ENCODE measurements around the gene MYBBP1A.

The MYBBP1A gene

DNA sequence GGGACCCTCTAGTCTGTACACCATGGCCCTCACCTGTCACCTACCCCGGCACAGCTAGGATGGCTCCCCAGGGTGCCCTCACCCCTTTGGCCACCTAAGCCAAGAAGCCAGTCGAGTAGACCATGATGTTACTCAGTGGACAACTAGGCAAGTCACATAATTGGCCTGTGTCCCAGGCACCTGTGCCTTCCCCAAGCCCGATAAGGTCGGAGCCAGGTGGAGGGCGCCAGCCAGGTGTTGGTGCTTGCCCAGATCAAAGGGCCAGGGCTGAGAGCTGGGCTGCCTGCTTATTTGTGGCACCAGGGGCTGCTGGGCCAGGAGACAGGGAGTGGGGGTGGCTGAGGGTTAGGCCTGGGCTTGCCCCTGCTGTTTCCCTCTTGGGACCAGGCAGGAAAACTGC, 39.7 kb downstream of the MYBBP1A start:
- no peak for FAIRE-seq

DNA sequence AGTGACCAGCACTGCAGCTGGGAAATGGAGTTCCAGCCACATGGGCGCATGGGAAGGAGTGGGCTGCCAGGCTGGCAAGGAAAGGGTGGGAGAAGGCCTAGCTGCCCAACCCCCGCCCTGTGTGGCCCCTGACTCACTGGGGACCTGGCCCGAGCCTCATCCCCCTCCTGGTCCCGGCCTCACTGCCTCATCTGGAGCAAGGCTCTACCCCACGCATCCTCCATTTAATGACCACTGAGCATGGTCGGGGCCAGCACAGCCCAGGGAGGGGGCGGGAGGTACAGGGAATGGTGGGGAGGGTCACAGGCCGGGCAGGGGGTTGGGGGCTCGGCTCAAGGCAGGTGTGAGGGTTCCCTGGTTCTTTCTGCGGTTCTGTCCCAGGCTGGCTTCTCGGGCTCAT, 40.4 kb downstream of the MYBBP1A start:
- no peak for FAIRE-seq

DNA sequence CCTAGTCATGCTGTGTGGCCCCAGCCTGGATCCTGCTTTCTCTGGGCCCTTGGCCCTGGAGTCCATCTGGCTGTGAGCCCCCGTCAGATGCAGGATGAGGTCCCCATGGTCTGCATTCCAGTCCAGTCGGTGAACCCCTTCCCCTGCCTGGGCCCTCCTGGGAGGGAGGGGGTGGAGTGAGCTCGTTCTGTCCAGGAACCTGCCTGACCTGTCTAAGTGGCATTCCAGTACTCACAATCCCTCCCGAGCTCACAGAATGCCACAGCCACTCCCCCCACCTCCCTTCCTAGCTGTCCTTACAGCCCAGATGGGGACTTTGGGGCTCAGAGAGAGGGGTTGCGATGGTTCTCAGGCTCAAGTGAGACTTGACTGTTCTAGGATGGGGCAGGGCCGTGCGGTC, 41.0 kb downstream of the MYBBP1A start:
- FAIRE-seq = no peak

DNA sequence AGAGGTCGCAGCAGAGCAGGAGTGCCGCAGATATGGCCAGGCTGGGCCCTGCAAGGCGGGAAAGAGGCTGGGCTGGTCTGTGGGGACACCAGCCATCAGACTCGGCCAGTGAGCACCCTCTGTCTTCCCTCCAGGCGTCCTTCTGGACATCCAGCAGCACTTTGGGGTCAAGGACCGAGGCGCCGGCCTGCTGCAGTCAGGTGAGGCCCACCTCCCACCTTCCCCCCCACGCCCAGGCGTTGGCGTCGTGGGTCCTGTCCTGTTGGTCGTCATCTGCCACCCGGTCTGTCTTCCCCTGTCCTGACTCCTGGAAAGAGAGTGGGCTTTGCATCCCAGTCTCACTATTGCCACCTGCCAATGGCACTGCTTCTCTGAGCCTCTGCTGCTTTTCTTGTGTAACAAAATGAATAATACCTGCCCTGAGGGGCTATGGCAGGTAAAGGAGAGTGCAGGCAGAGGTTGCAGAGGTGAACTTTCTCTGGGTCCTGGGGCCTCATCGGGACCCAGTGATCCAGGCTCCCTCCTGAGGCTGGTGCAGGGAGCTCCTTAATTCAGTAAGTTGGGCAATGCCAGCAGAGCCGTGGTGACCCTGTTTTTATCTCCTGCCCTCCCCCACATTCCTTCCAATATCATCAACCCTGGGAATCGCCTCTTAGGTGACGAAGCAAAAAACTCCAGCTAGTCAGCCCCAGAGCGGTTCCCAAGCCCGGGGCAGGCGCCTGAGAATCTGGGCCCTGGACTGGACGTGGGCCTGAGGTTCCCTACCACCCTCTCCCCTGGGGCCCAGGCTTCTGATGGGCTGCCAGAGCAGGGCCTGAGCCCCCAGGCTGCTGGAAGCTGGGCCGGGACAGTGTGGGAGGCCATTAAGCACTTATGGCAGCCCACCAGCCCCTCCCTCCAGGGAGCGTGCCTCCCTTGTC, 41.8 kb downstream of the MYBBP1A start:
- no peak for FAIRE-seq

DNA sequence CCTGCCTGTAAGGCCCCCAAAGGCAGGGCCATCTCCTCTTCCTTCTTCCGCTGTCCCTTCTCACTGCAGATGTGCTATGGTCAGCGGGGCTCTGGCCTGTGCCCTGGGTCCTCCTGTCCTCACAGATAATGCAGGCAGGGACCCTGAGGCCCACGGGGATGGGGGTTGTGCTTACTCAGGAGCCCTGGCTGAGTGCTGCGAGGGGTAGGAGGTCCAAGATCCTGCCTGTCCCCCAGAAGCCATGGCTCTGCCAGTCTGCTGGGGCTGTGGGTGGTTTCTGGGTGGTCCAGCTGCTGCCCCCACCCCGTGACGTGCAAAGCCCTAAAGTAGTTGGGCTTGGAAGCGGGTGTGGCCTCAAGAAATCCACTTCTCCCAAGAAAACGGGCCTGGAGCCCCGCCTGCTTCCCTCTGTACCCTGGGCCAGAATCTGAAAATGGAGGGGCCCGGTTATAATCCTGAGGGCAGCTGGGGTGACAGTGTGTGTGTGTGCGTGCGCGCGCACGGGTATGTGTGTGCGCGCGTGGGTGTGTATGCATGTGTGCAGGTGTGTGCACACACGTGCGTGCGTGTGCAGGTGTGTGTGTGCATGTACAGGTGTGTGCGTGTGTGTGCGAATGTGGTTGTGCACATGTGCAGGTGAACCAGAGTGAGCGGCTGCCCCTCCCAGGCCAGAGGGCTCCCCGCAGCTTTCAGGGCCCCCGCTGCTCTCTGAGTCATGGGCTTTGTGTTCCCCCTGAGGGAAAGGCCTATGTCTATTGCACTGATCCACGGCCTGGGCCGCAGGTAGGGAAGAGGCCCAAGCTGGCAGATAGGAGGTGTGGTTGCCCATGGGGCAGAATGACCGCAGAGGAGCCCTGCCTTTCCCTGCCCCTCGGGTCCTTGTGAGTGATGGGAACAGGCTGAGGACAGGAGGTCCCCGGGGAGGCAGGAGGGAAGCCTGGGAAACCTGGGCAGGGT, 42.8 kb downstream of the MYBBP1A start:
- FAIRE-seq = no peak

DNA sequence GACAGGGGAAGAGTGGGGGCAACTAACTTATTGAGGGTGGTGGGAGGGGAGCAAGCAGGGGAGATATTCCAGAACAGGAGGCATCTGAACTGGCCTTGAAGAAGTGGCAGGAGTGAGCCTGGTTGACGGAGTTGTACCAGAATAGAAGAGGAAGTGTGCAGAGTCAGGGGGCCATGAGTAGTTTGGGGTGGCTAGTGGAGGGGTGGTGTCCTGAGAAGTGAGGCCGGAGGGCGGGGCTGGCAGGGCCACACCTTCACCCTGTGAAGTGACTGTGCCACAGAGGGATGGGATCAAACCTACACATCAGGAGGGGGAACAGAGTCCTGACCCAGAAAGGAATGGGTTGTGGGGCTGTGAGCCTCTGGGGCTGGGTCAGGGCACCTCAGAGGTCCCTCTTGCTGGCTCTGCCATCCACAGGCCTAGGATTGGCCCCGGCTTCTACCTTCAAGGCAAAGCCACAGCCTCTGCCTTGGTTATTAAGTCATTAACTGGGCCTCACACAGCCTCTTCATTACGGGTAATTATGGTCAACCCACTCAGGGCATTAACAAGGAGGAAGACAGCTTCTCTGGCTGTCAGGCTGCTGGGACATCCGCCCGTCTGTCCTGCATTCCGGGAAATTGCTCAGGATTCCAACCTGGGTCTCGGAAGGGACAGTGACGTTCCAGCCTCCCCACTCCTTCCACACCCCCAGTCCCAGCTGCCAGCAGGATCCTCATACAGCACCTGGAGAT, 43.8 kb downstream of the MYBBP1A start:
- no peak for FAIRE-seq

DNA sequence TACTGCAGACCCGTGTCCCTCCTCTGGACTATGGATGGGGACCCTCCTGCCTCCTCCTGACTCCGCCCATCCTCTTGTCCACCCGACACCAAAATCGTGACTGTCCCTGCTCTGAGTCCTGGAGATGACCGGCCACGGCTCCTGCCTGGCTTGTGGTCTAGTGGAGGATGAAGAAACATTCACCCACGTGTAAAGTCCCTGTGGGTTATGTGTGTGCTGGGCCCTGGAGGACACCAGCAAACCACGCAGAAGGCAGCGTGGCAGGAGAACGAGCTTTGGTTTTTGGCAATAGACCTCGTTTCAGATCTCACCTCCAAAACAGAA, 44.6 kb downstream of the MYBBP1A start:
- no peak for FAIRE-seq

DNA sequence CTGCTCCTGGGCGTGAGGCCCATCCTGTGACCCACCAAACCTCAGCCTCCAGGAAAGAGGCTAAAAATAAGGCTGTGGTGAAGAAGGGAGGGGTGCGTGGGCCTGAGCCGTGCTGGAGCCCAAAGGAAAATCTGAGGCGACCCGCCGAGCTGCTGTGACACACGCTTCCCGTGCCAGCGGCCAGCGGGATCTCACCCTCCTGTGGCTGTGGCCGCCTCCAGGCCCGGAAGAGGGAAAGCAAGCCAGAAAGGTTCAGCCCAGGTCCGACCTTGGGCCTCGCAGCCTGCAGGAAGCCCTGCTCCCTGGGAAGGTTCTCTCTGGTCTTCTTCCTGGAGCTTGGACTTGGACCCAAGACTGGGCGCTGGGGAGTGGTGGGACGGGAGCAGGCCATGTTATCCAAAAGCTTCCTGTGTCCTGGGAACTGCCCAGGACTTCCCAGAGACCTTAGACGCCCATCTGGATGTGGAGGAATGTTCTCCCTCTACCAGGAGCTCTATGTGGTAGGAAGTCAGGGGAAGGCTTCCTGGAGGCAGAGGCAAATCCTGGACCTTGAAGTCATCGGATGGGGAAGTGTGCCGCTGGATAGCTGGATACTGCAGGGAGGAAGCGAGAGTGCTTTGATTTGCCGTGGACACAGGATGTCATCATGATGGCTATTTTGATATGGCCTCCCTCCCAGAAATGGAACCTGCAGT, 45.1 kb downstream of the MYBBP1A start:
- FAIRE-seq = no peak

DNA sequence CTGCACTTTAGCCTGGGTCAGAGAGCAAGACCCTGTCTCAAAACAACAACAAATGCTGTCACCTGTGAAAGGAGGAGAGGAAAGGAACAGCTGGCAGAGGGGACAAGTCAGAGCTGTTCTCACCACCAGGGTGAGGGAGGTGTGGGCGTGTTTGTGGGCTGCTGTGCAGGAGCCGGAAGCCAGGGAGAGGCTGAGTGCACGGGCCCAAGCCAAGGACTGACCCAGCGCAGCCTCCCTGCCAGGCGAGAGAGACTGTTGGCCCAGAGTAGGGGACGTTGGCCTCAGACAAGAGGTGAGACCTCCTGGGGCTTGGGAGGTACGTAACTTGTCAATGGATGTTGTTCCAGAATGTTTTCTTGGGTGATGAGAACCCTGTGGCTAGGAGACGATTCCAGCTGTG, 45.8 kb downstream of the MYBBP1A start:
- no peak for FAIRE-seq

DNA sequence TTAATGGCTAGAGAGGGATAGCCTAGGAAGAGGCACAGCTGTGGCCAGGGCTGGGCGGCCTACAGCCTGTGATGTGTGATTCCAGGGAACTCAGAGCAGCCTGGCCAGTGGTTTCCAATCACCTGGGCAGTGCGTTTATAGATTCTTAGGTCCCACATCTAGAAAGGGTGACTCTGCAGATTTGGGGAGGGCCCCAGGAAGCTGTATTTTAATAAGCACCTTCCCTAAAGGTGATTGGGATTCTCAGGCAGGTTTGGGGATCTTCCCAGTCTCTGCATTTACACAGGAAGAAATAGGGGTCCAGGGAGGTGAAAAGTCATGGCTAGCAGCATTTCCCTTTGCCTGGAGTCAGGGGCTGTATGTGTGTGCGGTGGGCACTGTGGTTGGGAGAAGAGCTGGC, 47.0 kb downstream of the MYBBP1A start:
- FAIRE-seq = no peak

DNA sequence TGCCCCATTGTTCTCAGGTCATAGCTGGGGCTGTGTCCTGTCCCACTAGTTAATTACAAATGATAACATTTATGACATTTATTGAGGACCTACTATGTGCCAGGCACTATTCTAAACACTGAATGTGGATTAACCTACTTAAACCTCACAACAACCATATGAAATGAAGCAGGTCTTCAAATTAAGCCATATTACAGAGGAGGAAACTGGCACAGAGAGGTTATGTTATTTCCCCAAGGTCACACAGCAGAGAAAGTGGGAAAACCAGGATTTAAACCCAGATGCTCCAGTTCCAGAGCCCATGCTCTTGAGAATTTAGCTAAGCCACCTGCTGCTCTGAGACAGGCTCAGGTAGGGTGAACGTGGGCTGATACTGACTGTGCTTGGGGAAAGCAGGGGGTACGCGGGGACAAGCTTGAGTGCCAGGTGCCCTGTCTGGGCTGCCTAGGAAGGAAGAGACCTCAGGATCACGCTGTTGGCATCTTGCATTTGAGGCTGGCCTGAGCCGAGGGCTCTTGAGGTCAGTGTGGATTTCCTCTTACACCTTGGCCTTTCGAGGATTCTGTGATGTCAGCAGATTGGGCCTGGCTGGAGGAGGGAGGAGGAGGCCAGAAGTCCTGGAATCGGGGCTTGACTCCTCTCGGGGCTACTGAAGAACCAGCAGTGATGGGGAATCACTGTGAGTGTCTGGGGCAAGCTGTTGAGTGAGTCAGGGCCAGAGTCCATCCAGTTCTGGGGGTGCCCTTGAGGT, 47.6 kb downstream of the MYBBP1A start:
- no peak for FAIRE-seq

DNA sequence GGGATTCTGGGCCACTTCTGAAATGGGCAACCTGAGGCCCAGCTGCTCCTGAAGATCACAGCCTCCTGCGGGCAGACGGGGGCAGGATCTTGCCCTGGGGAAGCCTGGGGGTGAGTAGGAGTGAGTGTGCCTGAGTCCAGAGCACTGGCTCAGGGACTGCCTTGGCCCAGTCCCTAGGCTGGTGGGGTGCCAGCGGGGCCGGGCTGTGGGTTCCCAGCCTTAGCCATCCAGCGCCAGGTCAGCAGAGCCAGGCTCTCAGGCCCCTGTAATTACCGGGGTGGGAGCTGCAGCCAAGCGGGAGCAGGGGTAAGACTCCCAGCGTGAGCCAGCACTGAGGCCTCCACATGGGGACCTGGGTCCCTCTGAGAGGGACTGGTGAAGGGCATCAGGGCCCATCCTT, 48.3 kb downstream of the MYBBP1A start:
- FAIRE-seq = no peak

DNA sequence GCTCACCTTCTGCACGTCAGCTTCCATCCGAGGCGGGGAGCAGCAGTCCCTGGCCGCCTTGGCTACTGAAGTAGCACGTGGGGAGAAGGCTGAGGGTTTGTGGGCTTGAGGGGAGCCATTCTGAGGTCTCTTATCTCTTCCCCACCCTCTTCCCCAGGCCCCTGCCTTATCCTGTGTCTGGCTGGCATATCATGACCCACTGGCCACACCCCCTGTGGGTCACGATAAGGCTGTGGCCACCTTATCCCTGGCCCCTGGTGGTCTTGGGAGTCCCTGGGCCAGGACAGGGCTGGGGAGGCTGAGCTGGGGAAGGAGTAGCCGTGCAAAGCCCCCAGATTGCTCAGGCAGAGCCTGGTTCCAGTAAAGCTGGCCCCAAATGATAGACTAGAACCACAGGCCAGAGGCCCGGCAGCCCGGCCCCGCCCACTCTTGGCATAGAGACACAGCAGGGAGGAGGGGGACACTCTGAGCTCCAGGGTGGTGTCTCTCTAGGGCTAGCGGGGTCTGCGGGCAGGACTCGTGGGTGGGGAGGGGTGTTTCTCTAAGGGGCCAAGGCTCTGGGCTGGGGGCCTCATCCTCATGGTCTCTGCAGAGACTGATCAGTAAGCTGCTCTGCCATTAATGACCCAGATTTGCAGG, 48.9 kb downstream of the MYBBP1A start:
- FAIRE-seq = no peak

DNA sequence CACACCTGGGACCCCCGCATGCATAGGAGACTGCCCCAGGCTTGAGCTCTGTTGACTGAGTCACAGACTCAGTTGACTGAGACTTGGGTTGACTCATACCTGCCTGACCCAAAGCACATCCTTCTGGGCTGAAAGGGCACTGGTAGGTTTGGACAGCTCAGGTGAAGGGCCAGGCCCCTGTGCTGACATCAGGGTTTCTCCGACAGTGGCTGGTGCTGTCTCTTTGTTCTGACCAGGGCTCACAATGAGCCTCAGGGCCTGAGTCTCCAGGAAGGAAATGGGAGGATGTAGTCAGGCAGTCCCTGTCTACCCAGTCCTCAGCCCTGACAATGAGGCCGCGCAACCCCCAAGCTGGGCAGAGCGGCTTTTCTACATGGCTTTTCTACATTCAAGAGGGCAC, 50.0 kb downstream of the MYBBP1A start:
- no peak for FAIRE-seq

DNA sequence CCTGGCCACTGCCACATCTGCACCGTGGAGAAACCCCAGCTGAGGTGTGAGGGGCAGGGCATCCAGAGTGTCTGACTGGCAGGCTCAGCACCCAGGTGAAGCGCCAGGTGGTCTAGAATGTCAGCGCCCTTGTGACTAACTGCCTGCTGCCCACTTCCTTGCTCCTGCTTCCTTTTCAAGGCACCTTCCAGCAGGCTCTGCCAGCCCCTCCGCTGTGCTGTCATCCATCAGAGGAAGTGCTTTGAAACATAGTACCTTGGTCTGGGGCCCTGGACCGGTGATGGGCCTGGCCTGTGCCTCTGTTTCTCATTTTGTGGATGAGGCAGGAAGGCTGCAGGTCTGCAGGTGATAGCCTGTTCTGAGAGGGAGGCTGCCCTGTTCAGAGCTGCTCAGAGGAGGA, 51.0 kb downstream of the MYBBP1A start:
- FAIRE-seq = no peak

DNA sequence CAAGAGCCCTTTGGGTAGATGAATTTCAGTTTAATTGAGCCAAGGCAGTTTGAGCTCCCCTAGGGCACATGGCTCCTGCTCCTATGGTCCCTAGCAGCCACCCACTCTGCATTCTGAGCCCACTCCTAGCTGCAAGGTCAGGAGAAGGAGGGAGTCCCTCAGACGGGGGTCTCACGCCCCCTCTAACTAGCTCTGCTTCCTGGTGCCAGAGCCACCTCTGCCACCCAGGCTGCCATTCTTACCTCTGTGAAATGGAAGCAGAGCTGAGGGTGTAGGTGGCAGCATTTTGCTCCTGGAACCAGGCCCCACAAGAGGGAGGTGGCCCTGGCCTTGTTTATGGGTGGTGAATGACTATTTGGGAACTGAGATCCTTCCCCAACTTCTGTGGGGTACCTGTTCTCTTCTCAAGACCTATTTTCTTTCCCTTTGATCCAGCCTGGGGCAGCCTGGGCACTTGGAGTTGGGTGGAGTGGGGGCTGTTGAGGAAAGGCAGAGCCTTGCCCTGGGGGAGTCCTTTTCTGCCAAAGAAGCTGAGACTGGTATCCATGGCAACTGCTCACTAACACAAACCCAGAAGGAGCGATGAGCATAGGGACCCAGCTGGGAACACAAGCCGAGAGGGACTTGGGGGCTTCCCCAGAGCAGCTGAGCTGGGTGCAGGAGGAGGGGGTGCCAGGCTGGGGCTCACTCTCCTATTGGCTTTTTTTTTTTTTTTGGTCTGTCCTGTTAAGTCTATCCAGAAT, 51.7 kb downstream of the MYBBP1A start:
- FAIRE-seq = no peak

DNA sequence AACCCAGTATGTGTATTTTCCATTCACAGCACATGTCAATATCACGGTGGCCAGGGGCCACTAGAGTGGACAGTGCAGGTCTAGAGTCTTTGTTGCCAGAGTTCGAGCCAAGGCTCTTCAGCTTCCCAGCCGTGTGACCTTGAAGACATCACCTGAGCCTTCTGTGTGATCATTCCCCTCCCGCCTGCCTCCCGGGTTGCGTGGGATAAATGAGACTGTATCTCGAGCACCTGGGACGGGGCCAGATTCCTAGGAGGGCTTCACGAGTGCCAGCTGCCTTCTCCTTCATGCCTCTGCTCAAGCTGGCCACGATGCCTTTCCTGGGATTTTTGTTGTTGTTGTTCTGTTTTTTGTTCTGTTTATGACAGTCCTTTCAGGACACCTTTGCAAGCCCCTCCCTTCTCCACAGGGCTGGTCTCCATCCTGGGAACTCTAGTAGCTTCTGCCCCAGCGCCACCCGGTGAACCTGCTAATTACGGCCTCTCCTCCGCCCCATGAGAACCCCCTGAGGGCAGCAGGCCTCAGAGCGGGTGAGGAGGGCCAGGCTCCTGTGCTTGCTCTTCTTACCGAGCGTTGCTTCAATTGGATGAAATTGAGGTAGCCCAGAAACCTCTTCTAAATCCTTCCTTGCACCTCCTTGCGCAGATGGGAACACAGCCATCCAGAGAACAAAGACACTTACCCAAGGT, 52.6 kb downstream of the MYBBP1A start:
- FAIRE-seq = no peak

DNA sequence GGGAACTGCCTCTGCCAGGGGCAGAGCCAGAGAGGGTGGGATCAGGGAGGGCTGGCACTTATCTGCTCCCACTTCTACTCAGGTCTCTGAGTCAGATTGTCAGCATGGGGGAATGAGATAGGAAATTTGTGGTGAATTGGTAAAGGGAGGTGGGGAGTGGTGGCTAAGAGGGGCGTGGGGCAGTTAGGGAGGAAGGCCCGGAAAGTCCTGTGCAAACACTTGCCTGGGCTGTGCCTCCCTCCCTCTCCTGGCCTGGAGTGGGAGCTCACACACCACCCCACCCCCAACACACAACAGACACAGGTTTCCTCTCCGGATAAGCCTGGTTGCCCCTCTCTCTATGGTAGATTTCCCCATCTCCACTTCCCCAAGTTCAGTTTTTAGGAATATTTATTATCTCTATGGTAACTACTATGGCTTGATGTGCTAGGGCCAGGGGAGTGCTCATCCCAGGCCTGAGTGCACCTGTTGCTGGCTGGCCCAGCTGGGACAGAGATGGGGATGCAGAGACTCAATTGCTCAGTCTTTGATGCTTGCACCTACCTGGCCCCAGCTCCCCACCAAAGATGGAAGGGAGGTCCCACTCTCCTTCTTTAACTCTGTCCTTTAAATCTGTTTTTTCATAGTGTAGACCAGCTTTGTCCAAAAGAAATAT, 53.8 kb downstream of the MYBBP1A start:
- FAIRE-seq = no peak

DNA sequence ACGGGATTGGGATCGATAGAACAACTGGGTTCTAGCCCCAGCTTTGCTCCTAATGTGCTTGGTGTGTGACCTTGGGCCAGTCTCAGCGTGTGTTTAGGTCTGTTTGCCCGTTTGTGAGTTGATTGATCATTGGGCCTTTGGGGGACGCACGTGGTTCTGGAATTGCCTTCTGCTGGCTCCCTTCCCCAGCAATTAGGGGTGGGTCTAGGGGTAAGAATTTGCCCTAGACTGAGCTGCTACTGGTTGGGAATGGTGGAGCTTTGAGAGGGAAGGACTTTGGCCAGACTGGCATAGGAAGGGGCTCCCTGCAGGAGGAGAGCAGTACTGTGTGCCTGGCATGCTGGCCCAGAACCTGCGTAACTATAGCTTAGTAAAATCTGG, 55.0 kb downstream of the MYBBP1A start:
- FAIRE-seq = no peak
